IgD-negative memory B cell (primary cell): Measurements from ENCODE around the gene RD3L. TPM values are rescaled to one million over a fixed set of nuclear protein-coding genes. Genes with fewer than 3 reads are reported as not detected.

Experiments
- H3K27ac Mint-ChIP-seq, 3 donors: one replicate each; pipeline ENCODE4 v1.8.0; 2020 to 2022; ENCODE audit warnings: mild to moderate bottlenecking in 3 of 3, mixed read lengths in 3 of 3, moderate library complexity in 1 of 3
- H3K27me3 Mint-ChIP-seq: one replicate; pipeline ENCODE4 v1.8.0; 2021; ENCODE audit warnings: mixed read lengths
- H3K36me3 Mint-ChIP-seq: one replicate; pipeline ENCODE4 v1.8.0; 2020; ENCODE audit warnings: mild to moderate bottlenecking, mixed read lengths
- H3K4me1 Mint-ChIP-seq, 3 donors: one replicate each; pipeline ENCODE4 v1.8.0; 2020 to 2022; ENCODE audit warnings: mixed read lengths in 3 of 3, mild to moderate bottlenecking in 1 of 3
- H3K4me3 Mint-ChIP-seq, 4 donors: one replicate each; pipeline ENCODE4 v1.8.0; 2020 to 2022; ENCODE audit warnings: mild to moderate bottlenecking in 4 of 4, mixed read lengths in 4 of 4, moderate library complexity in 3 of 4
- H3K9me3 Mint-ChIP-seq, 3 donors: one replicate each; pipeline ENCODE4 v1.8.0; 2020 to 2021; ENCODE audit warnings: mixed read lengths in 3 of 3, mild to moderate bottlenecking in 1 of 3
- polyA plus RNA-seq: library from polyadenylated mRNA; unstranded; fragments of 300-500 nt; fragmentation: Illumina TruSeq; gene quantifications from one replicate; pipeline ENCODE4 v1.2.3, GENCODE V29; 2021

The RD3L gene
- polyA plus RNA-seq, 1 donor from 2014 or later, result not detected

DNA sequence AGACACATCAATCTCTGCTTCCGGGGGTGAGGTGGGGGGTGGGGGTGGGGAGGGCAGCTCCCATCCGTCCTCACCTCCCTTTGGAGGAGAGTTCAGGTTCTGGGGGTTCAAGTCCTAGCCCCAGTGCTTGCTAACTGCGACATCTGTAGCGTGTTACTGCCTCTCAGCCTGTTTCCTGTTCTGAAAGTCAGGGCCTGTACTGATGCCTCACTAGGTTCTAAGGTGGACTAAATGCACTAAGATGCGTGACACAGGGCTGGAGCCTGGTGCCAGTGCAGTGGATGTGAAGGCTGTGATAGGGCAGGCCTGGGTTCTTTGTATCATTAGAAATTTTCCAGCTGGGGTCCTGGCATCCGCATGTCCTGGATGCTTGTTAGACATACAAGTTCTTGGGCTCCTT is 31.3 kb downstream of the RD3L start:
- peaks cover 5 to 9% (median 8%) of the 10 kb centered on the region in 3 donors for H3K4me1 Mint-ChIP-seq
- H3K36me3 Mint-ChIP-seq, result peaks cover 7% of the 10 kb centered on the region
- no peaks in the 10 kb centered on the region for H3K9me3 Mint-ChIP-seq
- no peak overlapping the region for H3K27ac Mint-ChIP-seq
- H3K27me3 Mint-ChIP-seq, result no peaks in the 10 kb centered on the region
- no peak overlapping the region for H3K4me3 Mint-ChIP-seq

DNA sequence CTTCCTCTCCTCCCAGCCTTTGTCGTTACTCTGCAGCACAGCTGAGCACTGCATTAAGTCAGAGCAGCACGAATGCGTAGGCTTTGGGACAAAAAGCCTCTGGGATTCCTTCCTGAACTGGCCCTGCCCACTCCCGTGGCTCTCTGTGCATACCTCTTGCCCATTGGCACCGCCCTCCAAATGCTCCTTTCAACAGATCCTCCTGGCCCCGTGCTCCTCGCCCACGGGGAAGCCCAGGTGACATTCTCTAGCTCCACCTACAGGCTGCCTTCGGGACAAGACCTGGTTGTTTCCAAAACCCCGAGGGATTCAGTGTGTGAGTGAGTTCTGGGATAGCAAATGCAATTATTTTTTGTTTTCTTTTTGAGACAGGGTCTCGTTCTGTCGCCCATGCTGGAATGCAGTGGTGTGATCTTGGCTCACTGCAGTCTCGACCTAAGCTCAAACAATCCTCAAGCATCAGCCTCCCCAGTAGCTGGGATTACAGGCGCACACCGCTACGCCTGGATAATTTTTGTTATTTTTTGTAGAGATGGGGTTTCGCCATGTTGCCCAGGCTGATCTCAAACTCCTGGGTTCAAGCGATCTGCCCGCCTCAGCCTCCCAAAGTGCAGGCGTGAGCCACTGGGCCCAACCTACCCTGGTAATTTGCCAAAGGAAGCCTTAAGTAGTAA is 31.9 kb downstream of the RD3L start:
- peaks cover 4 to 8% (median 6%) of the 10 kb centered on the region in 3 donors for H3K4me1 Mint-ChIP-seq
- no peaks in the 10 kb centered on the region for H3K9me3 Mint-ChIP-seq
- no peaks in the 10 kb centered on the region for H3K27me3 Mint-ChIP-seq
- H3K36me3 Mint-ChIP-seq, result peaks cover 7% of the 10 kb centered on the region
- peak overlapping the region in 1 of 3 donors; percentile 13 for H3K27ac Mint-ChIP-seq
- H3K4me3 Mint-ChIP-seq, result peak overlapping the region in 2 of 4 donors; percentile 51 to 89

DNA sequence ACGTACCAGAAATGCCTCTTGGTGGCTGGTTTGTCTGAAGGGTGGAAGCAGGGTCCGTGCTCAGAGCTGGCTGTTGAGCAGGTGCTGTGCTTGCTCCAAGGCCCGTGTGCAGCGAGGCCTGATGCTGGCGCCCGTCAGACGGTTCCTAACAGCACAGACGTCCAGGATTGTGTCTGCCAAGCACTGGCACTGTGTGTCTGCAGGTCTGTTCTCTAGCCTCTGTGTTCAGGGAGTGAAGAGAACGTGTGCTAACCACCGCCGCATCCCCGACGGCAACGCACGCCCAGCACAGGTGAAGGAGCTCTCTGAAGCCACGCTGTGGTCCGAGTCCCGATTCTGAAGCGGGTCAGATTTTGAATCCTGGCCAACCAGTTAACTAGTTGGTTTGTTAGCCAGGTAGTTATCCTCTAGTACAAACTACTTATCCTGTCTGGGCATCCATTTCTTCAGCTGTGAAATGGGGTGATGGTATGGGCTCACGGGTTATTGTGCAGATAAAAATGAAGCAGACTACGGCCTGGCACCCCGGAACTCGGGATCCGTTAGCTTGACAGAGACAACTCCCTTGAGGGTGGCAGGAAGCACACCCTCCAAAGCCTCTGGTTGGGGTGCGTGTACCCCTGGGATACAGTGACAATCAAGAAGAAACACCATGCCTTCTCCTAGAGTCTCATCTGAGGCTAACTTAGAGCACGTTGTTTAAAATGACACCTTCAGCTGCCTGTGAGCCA is 32.6 kb downstream of the RD3L start:
- Mint-ChIP-seq H3K36me3 (peaks cover 7% of the 10 kb centered on the region), H3K4me3 (peak overlapping the region in 2 of 4 donors; percentile 51 to 89), H3K4me1 (peaks cover 4 to 8% (median 5%) of the 10 kb centered on the region in 3 donors), H3K27me3 (no peaks in the 10 kb centered on the region), H3K9me3 (no peaks in the 10 kb centered on the region), H3K27ac (peak overlapping the region in 1 of 3 donors; percentile 13)

DNA sequence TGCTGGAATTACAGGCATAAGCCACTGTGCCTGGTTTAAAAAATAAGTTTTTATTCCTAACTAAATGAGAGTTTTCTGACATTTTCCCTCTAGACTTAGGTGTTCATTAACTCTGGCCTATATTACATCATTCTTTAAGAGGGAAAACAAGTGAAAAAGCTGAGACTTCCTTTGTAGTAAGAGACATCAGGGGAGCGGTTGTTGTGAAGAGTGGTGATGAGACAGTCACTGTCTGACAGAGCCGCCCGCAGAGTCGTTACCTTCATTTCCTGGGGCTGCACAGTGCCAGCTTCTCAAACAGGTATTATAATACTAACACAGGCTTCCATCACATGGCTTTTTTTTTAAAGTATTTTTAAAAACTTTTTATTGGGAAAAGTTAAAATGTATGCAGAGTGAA is 33.7 kb downstream of the RD3L start:
- no peaks in the 10 kb centered on the region for H3K27me3 Mint-ChIP-seq

DNA sequence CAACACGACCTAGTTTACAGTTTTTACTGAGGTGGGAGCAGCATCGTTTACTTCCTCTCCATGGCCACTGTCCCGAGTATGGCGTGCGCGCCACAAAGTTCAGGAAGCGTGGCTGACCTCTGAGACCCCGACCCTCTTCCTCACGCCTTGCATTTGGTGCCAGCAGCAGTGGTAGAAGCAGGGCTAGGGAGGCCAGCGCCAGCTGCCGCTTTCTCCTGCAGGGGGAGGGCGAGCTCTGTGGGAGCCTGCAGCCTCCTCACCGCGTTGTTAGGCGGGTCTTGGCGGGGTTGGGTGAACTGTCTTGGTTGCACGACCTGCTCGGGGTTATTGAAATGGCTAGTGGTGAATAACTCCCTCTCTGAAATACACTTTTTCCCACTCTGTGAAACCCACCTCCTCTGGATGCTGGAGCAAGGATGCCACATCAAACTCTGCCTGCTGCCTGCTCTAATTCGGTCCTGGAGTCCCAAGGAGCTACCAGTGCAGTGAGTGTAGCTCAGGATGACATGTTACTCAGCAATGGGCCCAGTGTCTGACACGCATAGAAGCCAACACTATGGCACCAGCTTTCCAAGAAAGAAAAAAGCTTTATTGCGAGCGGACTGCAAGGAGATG is 36.4 kb downstream of the RD3L start:
- H3K27ac Mint-ChIP-seq, result peak overlapping the region in 1 of 3 donors; percentile 35
- peaks cover 5 to 8% (median 5%) of the 10 kb centered on the region in 3 donors for H3K4me1 Mint-ChIP-seq
- H3K27me3 Mint-ChIP-seq, result peaks cover 2% of the 10 kb centered on the region
- no peaks in the 10 kb centered on the region for H3K9me3 Mint-ChIP-seq
- peaks cover 5% of the 10 kb centered on the region for H3K36me3 Mint-ChIP-seq
- peak overlapping the region in 1 of 4 donors; percentile 39 for H3K4me3 Mint-ChIP-seq

More for the DNA sequence above, 33.7 kb downstream of the RD3L start:
- H3K4me1 Mint-ChIP-seq, result peaks cover 5 to 6% (median 5%) of the 10 kb centered on the region in 3 donors
- H3K27ac Mint-ChIP-seq, result no peak overlapping the region
- peak overlapping the region in 2 of 4 donors; percentile 27 to 28 for H3K4me3 Mint-ChIP-seq
- no peaks in the 10 kb centered on the region for H3K9me3 Mint-ChIP-seq
- peaks cover 5% of the 10 kb centered on the region for H3K36me3 Mint-ChIP-seq

DNA sequence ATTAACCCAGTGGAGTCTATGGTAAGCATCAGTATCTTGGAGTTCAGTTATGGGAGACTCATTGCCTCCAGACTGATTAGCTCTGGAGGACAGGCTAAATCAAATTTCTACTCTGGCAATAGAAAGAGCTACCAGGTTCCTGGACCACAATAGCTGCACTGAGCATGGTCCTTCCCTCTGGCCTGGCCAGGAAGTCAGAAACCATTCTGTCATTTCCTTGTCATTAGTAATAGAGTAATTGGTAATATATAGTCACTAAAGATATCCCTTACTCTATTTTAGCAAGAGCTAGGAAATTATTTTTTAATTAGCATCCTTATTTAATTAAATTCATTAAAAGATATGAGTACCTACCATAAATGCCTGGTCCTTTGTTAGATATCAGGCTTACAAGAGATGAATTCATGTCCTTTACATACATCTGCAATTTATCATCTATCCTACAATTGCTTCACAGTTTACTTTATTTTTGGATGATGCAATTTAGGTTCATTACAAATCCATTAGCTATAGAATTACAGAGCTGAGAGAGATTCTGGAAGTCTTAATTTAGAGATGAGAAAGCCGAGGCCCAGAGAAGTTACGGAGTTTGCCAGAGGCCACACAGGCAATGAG is 37.7 kb downstream of the RD3L start:
- no peak overlapping the region for H3K27ac Mint-ChIP-seq

DNA sequence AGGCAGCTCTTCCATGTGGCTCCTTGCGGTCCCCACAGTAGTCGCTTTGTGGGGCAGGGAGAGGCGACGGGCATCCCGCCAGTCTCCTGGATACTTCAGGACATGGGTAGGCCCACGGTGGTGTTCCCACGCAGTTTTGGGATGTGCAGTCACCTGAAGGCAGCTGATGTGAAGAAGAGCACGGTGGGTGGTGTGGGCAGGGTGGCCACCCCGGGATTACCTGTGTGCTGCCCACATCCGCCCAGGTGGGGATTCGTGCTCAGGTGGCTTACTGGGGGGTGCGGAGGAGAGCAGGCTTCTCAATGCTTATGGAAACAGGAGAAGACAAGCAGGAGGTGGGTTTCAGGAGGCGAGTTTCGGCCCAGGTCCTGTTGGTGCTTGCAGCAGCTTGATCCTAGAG is 42.5 kb downstream of the RD3L start:
- Mint-ChIP-seq H3K27ac (no peak overlapping the region), H3K4me1 (peaks cover 0 to 4% (median 3%) of the 10 kb centered on the region in 3 donors), H3K27me3 (peaks cover 5% of the 10 kb centered on the region), H3K36me3 (peaks cover 2% of the 10 kb centered on the region), H3K9me3 (no peaks in the 10 kb centered on the region), H3K4me3 (no peak overlapping the region)

More for the DNA sequence above, 37.7 kb downstream of the RD3L start:
- Mint-ChIP-seq H3K27me3 (peaks cover 2% of the 10 kb centered on the region), H3K36me3 (peaks cover 1% of the 10 kb centered on the region), H3K9me3 (no peaks in the 10 kb centered on the region), H3K4me1 (peaks cover 0 to 4% (median 3%) of the 10 kb centered on the region in 3 donors), H3K4me3 (no peak overlapping the region)

GRCh38 chr14:103899316-103899715 is 43.0 kb downstream of the RD3L start:
- Mint-ChIP-seq H3K4me1 (peaks cover 0 to 4% (median 3%) of the 10 kb centered on the region in 3 donors), H3K4me3 (no peak overlapping the region), H3K36me3 (peaks cover 2% of the 10 kb centered on the region), H3K9me3 (no peaks in the 10 kb centered on the region), H3K27ac (no peak overlapping the region), H3K27me3 (peaks cover 5% of the 10 kb centered on the region)

DNA sequence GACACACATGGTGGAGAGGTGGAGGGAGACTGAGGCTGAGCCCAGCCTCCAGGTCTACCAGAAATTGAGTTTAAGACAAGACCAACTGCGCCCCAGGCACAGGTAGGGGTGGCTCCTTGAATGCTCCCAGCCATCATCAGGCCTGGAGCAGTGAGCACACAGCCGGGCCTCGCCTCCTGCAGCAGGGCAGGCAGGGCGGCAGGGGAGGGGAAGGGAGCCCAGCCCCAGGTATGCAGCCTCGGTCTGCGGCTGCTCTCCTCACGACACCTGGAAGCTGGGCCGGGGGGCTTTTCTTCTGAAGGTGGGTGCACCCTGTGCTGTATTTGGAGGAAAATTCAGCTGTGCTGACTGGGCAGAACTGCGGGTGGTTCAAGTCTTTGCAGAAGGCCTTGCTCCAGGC is 43.6 kb downstream of the RD3L start:
- Mint-ChIP-seq H3K4me3 (no peak overlapping the region), H3K36me3 (peaks cover 2% of the 10 kb centered on the region), H3K4me1 (peaks cover 0 to 4% (median 2%) of the 10 kb centered on the region in 3 donors), H3K9me3 (no peaks in the 10 kb centered on the region), H3K27ac (no peak overlapping the region), H3K27me3 (peaks cover 5% of the 10 kb centered on the region)

GRCh38 chr14:103898204-103898603 is 44.1 kb downstream of the RD3L start:
- Mint-ChIP-seq H3K36me3 (peaks cover 2% of the 10 kb centered on the region), H3K27ac (no peak overlapping the region), H3K27me3 (peaks cover 5% of the 10 kb centered on the region), H3K4me3 (no peak overlapping the region), H3K9me3 (no peaks in the 10 kb centered on the region), H3K4me1 (peaks cover 0 to 4% (median 2%) of the 10 kb centered on the region in 3 donors)

DNA sequence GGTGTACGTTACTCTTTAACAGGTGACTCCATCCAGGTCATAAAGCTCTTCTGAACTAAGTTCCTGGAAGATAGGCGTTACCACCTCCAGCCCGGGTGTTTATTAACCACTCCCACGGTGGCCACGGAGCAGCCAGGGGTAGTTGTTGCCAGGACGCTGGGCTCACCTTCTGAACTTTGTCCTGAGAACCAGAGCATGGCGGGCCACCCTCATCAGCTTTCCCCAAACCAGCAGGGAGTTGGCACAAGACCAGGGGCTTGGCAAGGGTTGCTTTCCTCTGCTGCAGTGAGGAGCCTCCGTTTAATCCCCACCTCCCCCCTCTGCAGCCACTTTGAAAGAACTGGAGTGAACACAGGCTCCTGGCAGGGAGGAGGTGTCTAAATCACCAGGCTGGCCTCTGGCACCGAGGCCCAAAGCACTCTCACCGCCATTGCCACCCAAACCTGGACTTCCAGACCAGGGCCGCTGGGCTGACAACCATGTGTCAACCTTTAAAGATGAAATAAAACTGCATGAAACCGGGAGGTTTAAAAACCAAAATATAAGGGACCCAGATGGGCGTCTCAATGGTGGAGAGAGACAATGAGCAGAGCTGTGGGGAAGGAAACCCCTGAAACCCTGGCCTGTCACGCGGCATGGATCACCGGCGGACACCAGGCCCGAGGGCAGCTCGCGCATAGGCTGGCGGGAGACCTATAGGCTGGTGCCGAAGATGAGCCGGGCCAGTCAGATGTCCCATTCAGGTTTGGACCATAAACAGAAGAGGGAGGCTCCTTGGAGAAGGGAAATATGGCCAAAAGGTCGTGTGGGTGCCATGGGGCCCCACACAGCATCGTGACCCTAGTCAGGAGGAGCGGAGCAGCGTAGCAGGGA is 45.0 kb downstream of the RD3L start:
- Mint-ChIP-seq H3K4me3 (no peak overlapping the region), H3K27ac (no peak overlapping the region), H3K27me3 (peaks cover 5% of the 10 kb centered on the region), H3K4me1 (peaks cover 0 to 4% (median 2%) of the 10 kb centered on the region in 3 donors), H3K36me3 (peaks cover 2% of the 10 kb centered on the region), H3K9me3 (no peaks in the 10 kb centered on the region)

DNA sequence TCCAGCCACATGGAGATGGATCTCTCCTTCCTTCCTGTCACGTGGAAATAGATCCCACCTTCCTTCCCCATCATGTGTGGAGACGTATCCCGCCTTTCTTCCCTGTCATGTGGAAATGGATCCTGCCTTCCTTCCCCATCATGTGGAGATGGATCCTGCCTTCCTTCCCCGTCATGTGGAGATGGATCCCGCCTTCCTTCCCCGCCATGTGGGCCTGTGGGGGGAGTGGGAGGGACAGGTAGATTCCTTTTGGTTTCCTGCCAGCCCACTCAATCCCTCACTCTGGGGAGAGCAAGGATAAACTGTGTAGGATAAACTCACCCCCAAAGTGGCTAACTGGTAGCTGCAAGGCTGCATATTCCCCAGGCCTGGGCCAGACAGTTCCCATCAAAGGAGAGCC is 45.8 kb downstream of the RD3L start:
- Mint-ChIP-seq H3K4me1 (peaks cover 0 to 2% (median 2%) of the 10 kb centered on the region in 3 donors), H3K36me3 (peaks cover 2% of the 10 kb centered on the region), H3K27ac (no peak overlapping the region), H3K4me3 (no peak overlapping the region), H3K27me3 (peaks cover 5% of the 10 kb centered on the region), H3K9me3 (no peaks in the 10 kb centered on the region)

DNA sequence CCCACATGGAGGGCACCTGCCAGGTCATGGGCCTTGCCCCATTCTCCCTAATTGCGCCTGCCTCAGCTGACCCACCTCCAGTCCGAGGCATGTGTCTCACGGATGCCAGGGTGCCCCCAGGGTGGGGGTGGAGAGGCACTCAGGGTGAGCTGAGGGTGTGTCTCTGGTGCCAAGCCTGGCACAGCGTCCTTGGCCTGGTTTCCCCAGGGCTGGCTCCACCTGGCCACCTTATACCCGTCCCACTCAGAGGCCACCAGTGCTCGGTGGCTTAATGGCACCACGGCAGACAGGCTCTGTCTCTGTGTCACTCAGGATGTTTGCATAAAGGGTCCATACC is 47.6 kb downstream of the RD3L start:
- Mint-ChIP-seq H3K27me3 (peaks cover 3% of the 10 kb centered on the region), H3K27ac (no peak overlapping the region), H3K4me3 (no peak overlapping the region), H3K9me3 (no peaks in the 10 kb centered on the region), H3K36me3 (peaks cover 2% of the 10 kb centered on the region), H3K4me1 (no peaks in the 10 kb centered on the region)

DNA sequence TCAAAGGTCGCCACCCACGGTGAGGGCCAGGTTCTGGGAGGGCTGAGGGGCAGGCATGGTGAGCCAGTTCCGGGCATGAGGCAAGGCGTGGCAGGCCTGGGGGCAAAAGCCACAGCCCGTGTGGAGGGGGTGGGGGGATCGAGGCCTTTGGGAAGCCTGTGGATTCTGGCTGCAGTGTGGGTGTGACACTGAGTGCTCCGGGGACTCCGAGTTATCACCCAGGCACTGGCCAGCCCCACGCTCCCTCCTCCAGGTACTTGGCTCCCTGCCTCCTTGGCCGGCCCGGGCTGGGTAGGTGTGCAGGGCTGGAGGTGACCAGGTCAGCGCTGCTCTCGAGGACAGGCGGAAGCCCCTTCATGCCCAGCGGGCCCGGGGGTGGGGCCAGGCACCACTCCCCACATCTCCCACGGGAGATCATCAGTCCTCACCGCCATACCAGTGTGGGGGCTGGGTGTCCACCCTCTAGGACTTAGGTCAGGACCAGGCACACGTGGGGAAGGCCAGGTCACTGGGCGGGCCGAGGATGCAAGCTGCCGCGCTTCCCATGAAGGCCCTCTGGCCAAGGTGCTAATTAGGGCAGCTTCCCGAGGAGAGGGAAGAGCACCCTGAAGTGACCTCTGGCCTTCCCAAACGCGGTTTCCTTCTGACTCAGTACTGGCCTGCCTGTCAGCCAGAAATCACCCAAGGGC is 48.2 kb downstream of the RD3L start:
- peak overlapping the region in 1 of 3 donors; percentile 67 for H3K27ac Mint-ChIP-seq
- H3K36me3 Mint-ChIP-seq, result peaks cover 2% of the 10 kb centered on the region
- H3K9me3 Mint-ChIP-seq, result no peaks in the 10 kb centered on the region
- no peak overlapping the region for H3K4me3 Mint-ChIP-seq
- H3K4me1 Mint-ChIP-seq, result no peaks in the 10 kb centered on the region
- H3K27me3 Mint-ChIP-seq, result peaks cover 3% of the 10 kb centered on the region
